SK-N-SH treated with all-trans-retinoic acid at 6 μM for 48 hours (cell line): ENCODE measurements around the gene GLIS2.

ENCODE experiments used
- ATAC-seq: fragments of 200-7000 bp; cut with Tn5 transposase; 3 replicates; pipeline ENCODE4 v1.9.1; 2020; ENCODE audit warnings: mild to moderate bottlenecking, moderate library complexity
- ARNTL ChIP-seq: fragments of 450-650 bp; formaldehyde crosslinking; IDR thresholded peaks from 2 replicates; pipeline ENCODE4 v1.5.0; 2020; ENCODE audit warnings: low read depth, mild to moderate bottlenecking, moderate library complexity, borderline replicate concordance
- BACH2 ChIP-seq: fragments of 250-450 bp; sonication (Bioruptor Pico); IDR thresholded peaks from 2 replicates; pipeline ENCODE4 v1.9.0; 2021; ENCODE audit warnings: mild to moderate bottlenecking, borderline replicate concordance
- CREB5 ChIP-seq: fragments of 250-450 bp; sonication (Bioruptor Pico); IDR thresholded peaks from 2 replicates; pipeline ENCODE4 v1.5.1; 2020; ENCODE audit warnings: low read depth, mild to moderate bottlenecking, moderate library complexity
- CSDC2 ChIP-seq: fragments of 250-450 bp; sonication (Bioruptor Pico); IDR thresholded peaks from 2 replicates; pipeline ENCODE4 v1.5.0; 2020; ENCODE audit warnings: mild to moderate bottlenecking, moderate library complexity
- CSRNP3 ChIP-seq: fragments of 250-450 bp; sonication (Bioruptor Pico); IDR thresholded peaks from 2 replicates; pipeline ENCODE4 v1.5.1; 2021; ENCODE audit warnings: mild to moderate bottlenecking, moderate library complexity
- ESRRG ChIP-seq: fragments of 250-450 bp; sonication (Bioruptor Pico); IDR thresholded peaks from 2 replicates; pipeline ENCODE4 v1.6.1; 2021; ENCODE audit warnings: mild to moderate bottlenecking
- GLIS3 ChIP-seq: fragments of 250-450 bp; sonication (Bioruptor Pico); IDR thresholded peaks from 2 replicates; pipeline ENCODE4 v1.5.0; 2020; ENCODE audit warnings: mild to moderate bottlenecking, moderate library complexity
- ISL1 ChIP-seq: fragments of 250-450 bp; sonication (Bioruptor Pico); IDR thresholded peaks from 2 replicates; pipeline ENCODE4 v2.1.2; 2022; ENCODE audit warnings: mild to moderate bottlenecking, moderate library complexity
- POU6F1 ChIP-seq: fragments of 250-450 bp; sonication (Bioruptor Pico); IDR thresholded peaks from 2 replicates; pipeline ENCODE4 v1.8.0; 2021; ENCODE audit warnings: low read depth, mild to moderate bottlenecking, moderate library complexity, borderline replicate concordance
- PPARA ChIP-seq: fragments of 250-450 bp; sonication (Bioruptor Pico); IDR thresholded peaks from 2 replicates; pipeline ENCODE4 v1.5.0; 2020; ENCODE audit warnings: mild to moderate bottlenecking, borderline replicate concordance
- RARB ChIP-seq: fragments of 250-450 bp; sonication (Bioruptor Pico); IDR thresholded peaks from 2 replicates; pipeline ENCODE4 v1.8.0; 2021; ENCODE audit warnings: mild to moderate bottlenecking, moderate library complexity
- SNAI2 ChIP-seq: fragments of 250-450 bp; sonication (Bioruptor Pico); IDR thresholded peaks from 2 replicates; pipeline ENCODE4 v1.5.0; 2020; ENCODE audit warnings: mild to moderate bottlenecking, moderate library complexity
- TCF4 ChIP-seq: fragments of 250-450 bp; sonication (Bioruptor Pico); IDR thresholded peaks from 2 replicates; pipeline ENCODE4 v1.8.0; 2021; ENCODE audit warnings: mild to moderate bottlenecking, moderate library complexity, borderline replicate concordance
- TOX ChIP-seq: fragments of 250-450 bp; sonication (Bioruptor Pico); IDR thresholded peaks from 2 replicates; pipeline ENCODE4 v1.8.0; 2021; ENCODE audit warnings: mild to moderate bottlenecking, moderate library complexity, borderline replicate concordance
- TSHZ2 ChIP-seq: fragments of 250-450 bp; sonication (Bioruptor Pico); IDR thresholded peaks from 2 replicates; pipeline ENCODE4 v1.5.0; 2020; ENCODE audit warnings: mild to moderate bottlenecking, moderate library complexity
- ZC3H10 ChIP-seq: fragments of 250-450 bp; sonication (Bioruptor Pico); IDR thresholded peaks from 2 replicates; pipeline ENCODE4 v1.5.1; 2021; ENCODE audit warnings: mild to moderate bottlenecking, moderate library complexity
- ZFP3 ChIP-seq: fragments of 250-450 bp; sonication (Bioruptor Pico); IDR thresholded peaks from 2 replicates; pipeline ENCODE4 v1.5.0; 2020; ENCODE audit warnings: mild to moderate bottlenecking, moderate library complexity
- ZFP30 ChIP-seq: fragments of 450-650 bp; formaldehyde crosslinking; IDR thresholded peaks from 2 replicates; pipeline ENCODE4 v1.5.0; 2022; ENCODE audit warnings: mild to moderate bottlenecking, moderate library complexity
- ZNF70 ChIP-seq: fragments of 450-650 bp; formaldehyde crosslinking; IDR thresholded peaks from 2 replicates; pipeline ENCODE4 v1.5.0; 2020; ENCODE audit warnings: mild to moderate bottlenecking, moderate library complexity
- ZNF8 ChIP-seq: fragments of 450-650 bp; formaldehyde crosslinking; IDR thresholded peaks from 2 replicates; pipeline ENCODE4 v1.5.0; 2020; ENCODE audit warnings: mild to moderate bottlenecking, moderate library complexity

GLIS2 gene

GRCh38 chr16:4317532-4318450 lies 1.9 kb downstream of the GLIS2 start:
- TF ChIP-seq RARB (CRISPR knock-in tag), result no peak
- no peak for TF ChIP-seq TSHZ2 (CRISPR knock-in tag)
- TF ChIP-seq CSRNP3 (CRISPR knock-in tag), result no peak
- TF ChIP-seq ESRRG, result no peak
- TF ChIP-seq BACH2 (CRISPR knock-in tag), result no peak
- peak; percentile 1 for ATAC-seq

GRCh38 chr16:4318451-4318910 lies 2.6 kb downstream of the GLIS2 start:
- TF ChIP-seq ZFP3 (CRISPR knock-in tag), result no peak
- no peak for TF ChIP-seq ZC3H10 (CRISPR knock-in tag)
- no peak for TF ChIP-seq TOX
- no peak for TF ChIP-seq RARB (CRISPR knock-in tag)
- no peak for TF ChIP-seq POU6F1 (CRISPR knock-in tag)
- TF ChIP-seq CSRNP3 (CRISPR knock-in tag), result no peak
- TF ChIP-seq PPARA, result no peak
- no peak for TF ChIP-seq TSHZ2 (CRISPR knock-in tag)
- no peak for TF ChIP-seq ISL1 (CRISPR knock-in tag)
- no peak for TF ChIP-seq BACH2 (CRISPR knock-in tag)
- no peak for TF ChIP-seq CSDC2 (CRISPR knock-in tag)
- no peak for TF ChIP-seq CREB5 (CRISPR knock-in tag)
- TF ChIP-seq SNAI2, result no peak
- no peak for TF ChIP-seq GLIS3
- no peak for TF ChIP-seq ARNTL (CRISPR knock-in tag)
- no peak for TF ChIP-seq ZNF8
- TF ChIP-seq ZFP30 (CRISPR knock-in tag), result no peak
- no peak for TF ChIP-seq ZNF70
- TF ChIP-seq ESRRG, result no peak
- no peak for TF ChIP-seq TCF4 (CRISPR knock-in tag)
- no peak for ATAC-seq
